Stimulated activated memory B cell treated with anti-CD40 and anti-IgM and Interleukin-4, amounts not matched to agents 10 μg/mL and 1 μg/mL and 100 μg/mL, for 72 hours (primary cell): ENCODE data around the gene POU2F1.

Experiments
- ATAC-seq: fragments of 150-1000 bp; cut with Tn5 transposase; 2 replicates; pipeline ENCODE4 v1.10.0; 2021
- H3K27ac Mint-ChIP-seq: one replicate; pipeline ENCODE4 v1.8.0; 2022; ENCODE audit warnings: mild to moderate bottlenecking, mixed read lengths
- H3K27me3 Mint-ChIP-seq: one replicate; pipeline ENCODE4 v1.8.0; 2022; ENCODE audit warnings: mixed read lengths
- H3K36me3 Mint-ChIP-seq: one replicate; pipeline ENCODE4 v1.8.0; 2022; ENCODE audit warnings: mixed read lengths
- H3K4me1 Mint-ChIP-seq: one replicate; pipeline ENCODE4 v1.8.0; 2022; ENCODE audit warnings: mixed read lengths
- H3K4me3 Mint-ChIP-seq: one replicate; pipeline ENCODE4 v1.8.0; 2022; ENCODE audit warnings: mild to moderate bottlenecking, moderate library complexity, mixed read lengths
- H3K9me3 Mint-ChIP-seq: one replicate; pipeline ENCODE4 v1.8.0; 2022; ENCODE audit warnings: mixed read lengths

Gene POU2F1

GRCh38 chr1:167268347-167268787 is 47.7 kb downstream of the POU2F1 start:
- Mint-ChIP-seq H3K4me1 (peaks cover 33% of the 10 kb centered on the region), H3K4me3 (no peak overlapping the region), H3K27ac (no peak overlapping the region), H3K27me3 (no peaks in the 10 kb centered on the region), H3K36me3 (peaks cover 6% of the 10 kb centered on the region), H3K9me3 (peaks cover 3% of the 10 kb centered on the region)
- no peak for ATAC-seq

- Mint-ChIP-seq H3K4me1 (peaks cover 38% of the 10 kb centered on the region), H3K27me3 (no peaks in the 10 kb centered on the region), H3K9me3 (peaks cover 3% of the 10 kb centered on the region), H3K4me3 (no peak overlapping the region), H3K27ac (no peak overlapping the region), H3K36me3 (peaks cover 6% of the 10 kb centered on the region)
- no peak for ATAC-seq
Observed at GRCh38 chr1:167270349-167271092, 49.8 kb downstream of the POU2F1 start.

DNA sequence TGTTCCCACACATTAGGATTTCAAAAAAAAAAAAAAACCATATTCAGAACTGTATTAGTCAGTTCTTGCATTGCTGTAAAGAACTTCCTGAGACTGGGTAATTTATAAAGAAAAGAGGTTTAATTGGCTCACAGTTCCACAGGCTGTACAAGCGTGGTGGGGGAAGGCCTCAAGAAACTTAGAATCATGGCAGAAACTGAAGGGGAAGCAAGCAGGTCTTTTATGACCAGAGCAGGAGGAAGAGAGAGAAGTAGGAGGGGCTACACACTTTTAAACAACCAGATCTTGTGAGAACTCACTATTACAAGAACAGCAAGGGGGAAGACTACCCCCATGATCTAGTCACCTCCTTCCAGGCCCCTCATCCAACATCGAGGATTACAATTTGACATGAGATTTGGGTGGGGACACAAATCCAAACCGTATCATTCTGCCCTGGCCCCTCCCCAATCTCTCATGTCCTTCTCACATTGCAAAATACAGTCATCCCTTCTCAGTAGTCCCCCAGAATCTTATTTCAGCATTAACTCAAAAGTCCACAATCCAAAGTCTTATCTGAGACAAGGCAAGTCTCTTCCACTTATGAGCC is 51.8 kb downstream of the POU2F1 start:
- Mint-ChIP-seq H3K27me3 (no peaks in the 10 kb centered on the region), H3K27ac (no peak overlapping the region), H3K4me3 (no peak overlapping the region), H3K4me1 (peaks cover 50% of the 10 kb centered on the region), H3K36me3 (peaks cover 6% of the 10 kb centered on the region), H3K9me3 (peaks cover 3% of the 10 kb centered on the region)
- ATAC-seq: no peak

DNA sequence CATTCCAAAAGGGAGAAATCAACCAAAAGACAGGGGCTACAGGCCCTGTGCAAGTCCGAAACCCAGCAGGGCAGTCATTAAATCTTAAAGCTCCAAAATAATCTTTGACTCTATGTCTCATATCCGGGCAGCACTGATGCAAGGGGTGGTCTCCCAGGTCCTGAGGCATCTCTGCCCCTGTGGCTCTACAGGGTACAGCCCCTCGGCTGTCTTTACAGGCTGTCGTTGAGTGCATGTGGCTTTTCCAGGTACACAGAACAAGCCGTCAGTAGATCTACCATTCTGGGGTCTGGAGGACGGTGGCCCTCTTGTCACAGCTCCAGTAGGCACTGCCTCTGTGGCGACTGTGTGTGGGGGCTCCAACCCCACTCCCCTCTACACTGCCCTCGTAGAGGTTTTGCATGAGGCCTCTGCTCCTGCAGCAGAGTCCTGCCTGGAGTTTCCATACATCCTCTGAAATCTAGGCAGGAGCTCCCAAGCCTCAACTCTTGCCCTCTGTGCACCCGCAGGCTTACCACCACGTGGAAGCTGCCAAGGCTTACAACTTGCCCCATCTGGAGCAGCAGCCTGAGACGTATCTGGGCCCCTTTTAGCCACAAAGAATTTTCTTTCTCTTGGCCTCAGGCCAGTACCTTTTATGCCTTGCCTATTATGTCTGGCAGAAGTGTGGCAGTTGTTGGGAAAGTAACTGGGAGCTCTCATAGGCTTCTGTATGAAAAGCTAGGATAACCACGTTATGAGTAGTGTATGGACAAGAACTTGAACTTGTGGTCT is 52.5 kb downstream of the POU2F1 start:
- no peak overlapping the region for H3K4me3 Mint-ChIP-seq
- no peaks in the 10 kb centered on the region for H3K27me3 Mint-ChIP-seq
- H3K36me3 Mint-ChIP-seq: peaks cover 6% of the 10 kb centered on the region
- no peak for ATAC-seq
- H3K9me3 Mint-ChIP-seq: peaks cover 3% of the 10 kb centered on the region
- no peak overlapping the region for H3K27ac Mint-ChIP-seq
- peaks cover 56% of the 10 kb centered on the region for H3K4me1 Mint-ChIP-seq

DNA sequence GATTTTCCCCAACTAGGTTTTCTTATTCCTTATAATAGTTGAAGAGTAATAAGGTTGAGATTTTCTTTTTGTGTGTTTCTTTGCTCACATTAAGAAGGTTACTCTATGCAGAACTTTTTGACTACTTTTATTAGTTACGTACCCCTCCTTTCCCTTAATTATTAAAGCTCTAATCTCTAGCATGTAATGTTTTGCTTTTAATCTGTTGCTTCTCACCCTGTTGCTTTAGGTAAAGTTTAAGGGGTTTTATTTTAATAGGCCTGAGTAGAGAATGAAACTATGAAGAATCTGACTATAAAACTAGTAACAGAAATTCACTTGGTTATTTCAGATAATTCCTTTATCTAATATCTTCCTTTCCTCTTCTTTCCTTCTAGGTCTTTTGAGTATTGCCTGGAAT is 53.4 kb downstream of the POU2F1 start:
- no peak for ATAC-seq
- H3K4me1 Mint-ChIP-seq: peaks cover 50% of the 10 kb centered on the region
- no peaks in the 10 kb centered on the region for H3K27me3 Mint-ChIP-seq
- peaks cover 6% of the 10 kb centered on the region for H3K36me3 Mint-ChIP-seq
- H3K27ac Mint-ChIP-seq: no peak overlapping the region
- peaks cover 3% of the 10 kb centered on the region for H3K9me3 Mint-ChIP-seq
- no peak overlapping the region for H3K4me3 Mint-ChIP-seq

DNA sequence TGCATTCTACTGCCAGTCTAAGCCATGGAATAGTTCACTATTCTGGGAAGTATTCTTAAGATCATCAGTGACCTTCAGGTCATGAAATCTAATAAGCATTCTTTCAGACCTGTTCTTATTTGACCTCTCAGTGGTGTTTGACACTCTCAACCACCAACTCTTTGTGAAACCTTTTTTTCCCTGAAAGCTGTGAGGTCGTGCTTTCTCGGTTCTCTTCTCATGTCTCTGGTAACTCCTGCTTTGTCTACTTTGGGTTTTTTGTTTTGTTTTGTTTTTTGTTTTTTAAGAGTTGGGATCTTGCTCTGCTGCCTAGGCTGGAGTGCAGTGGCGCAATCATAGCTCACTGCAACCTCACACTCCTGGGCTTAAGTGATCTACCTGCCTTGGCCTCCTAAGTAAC is 56.3 kb downstream of the POU2F1 start:
- Mint-ChIP-seq H3K27me3 (no peaks in the 10 kb centered on the region), H3K9me3 (peaks cover 3% of the 10 kb centered on the region), H3K36me3 (no peaks in the 10 kb centered on the region), H3K27ac (peak overlapping the region; percentile 36), H3K4me1 (peaks cover 44% of the 10 kb centered on the region), H3K4me3 (peak overlapping the region; percentile 3)
- ATAC-seq: peak; percentile 69

GRCh38 chr1:167278497-167278896 is 57.8 kb downstream of the POU2F1 start:
- Mint-ChIP-seq H3K27ac (no peak overlapping the region), H3K27me3 (no peaks in the 10 kb centered on the region), H3K9me3 (peaks cover 3% of the 10 kb centered on the region), H3K4me1 (peaks cover 44% of the 10 kb centered on the region), H3K36me3 (peaks cover 6% of the 10 kb centered on the region), H3K4me3 (no peak overlapping the region)
- no peak for ATAC-seq

DNA sequence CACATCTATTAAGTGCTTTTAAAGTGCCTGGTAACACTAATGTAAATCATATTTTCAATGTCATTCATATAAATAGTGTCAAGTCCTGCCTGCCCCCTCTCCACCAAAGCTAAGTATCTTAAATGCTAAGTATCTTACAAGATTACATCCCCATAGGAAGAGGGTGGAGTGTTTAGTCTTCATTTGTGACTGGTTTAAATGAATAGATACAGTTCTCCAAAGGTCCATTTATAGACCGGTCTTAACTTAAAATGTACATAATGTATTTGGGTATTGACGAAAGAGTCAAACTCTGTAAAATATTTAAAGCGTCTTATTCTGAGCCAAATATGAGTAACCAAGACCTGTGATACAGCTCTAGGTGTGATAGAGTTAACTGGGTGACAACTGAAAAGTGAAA is 60.2 kb downstream of the POU2F1 start:
- H3K27ac Mint-ChIP-seq: no peak overlapping the region
- peaks cover 45% of the 10 kb centered on the region for H3K4me1 Mint-ChIP-seq
- ATAC-seq: no peak
- no peak overlapping the region for H3K4me3 Mint-ChIP-seq
- H3K9me3 Mint-ChIP-seq: peaks cover 3% of the 10 kb centered on the region
- no peaks in the 10 kb centered on the region for H3K27me3 Mint-ChIP-seq
- H3K36me3 Mint-ChIP-seq: peaks cover 6% of the 10 kb centered on the region

DNA sequence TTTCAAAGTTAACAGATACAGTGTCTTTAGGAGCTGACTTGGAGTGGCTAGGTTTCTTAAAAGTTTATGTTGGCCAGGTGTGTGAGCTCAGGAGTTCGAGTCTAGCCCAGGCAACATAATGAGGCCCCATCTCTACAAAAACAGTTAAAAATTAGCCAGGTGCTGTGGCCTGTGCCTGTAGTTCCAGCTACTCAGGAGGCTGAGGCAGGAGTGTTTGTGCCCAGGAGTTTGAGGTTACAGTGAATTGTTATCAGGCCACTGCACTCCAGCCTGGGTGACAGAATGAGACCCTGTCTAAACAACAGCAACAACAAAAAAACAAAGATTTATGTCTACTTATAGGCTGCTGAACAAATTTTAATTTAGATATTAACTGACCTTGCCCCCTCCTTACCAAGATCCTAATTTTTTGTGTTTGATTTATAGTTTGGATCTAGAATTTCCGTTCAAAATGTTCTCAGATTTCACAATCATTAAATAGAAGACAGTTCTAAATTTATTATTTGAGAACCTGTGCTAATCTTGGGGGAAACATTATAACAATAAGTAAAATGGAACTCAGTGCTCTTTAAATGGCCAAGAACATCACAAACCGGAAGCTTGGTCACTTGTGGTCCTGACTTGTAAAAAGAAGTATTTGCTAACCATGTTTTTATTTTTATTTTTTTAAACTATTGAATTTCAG is 67.8 kb downstream of the POU2F1 start:
- Mint-ChIP-seq H3K27me3 (no peaks in the 10 kb centered on the region), H3K4me1 (peaks cover 60% of the 10 kb centered on the region), H3K9me3 (no peaks in the 10 kb centered on the region), H3K4me3 (no peak overlapping the region), H3K27ac (no peak overlapping the region), H3K36me3 (peaks cover 10% of the 10 kb centered on the region)
- ATAC-seq: no peak

- ATAC-seq: no peak
- no peak overlapping the region for H3K4me3 Mint-ChIP-seq
- peaks cover 62% of the 10 kb centered on the region for H3K4me1 Mint-ChIP-seq
- no peak overlapping the region for H3K27ac Mint-ChIP-seq
- H3K27me3 Mint-ChIP-seq: no peaks in the 10 kb centered on the region
- H3K9me3 Mint-ChIP-seq: no peaks in the 10 kb centered on the region
- peaks cover 10% of the 10 kb centered on the region for H3K36me3 Mint-ChIP-seq
Observed at GRCh38 chr1:167289075-167289442, 68.4 kb downstream of the POU2F1 start.

DNA sequence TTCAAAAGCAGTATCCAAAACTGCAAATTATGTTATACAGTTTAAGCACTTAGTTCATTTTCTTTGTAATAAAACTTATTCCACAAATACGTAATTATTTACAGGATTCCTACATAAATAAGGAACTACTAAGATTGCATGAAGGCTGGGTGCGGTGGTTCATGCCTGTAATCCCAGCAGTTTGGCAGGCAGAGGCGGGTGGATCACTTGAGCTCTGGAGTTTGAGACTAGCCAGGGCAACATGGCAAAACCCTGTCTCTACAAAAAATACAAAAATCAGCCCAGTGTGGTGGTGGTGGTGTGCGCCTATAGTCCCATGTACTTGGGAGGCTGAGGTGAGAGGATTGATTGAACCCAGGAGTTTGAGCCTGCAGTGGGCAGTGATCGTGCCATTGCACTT is 69.3 kb downstream of the POU2F1 start:
- no peak for ATAC-seq
- H3K27ac Mint-ChIP-seq: no peak overlapping the region
- H3K9me3 Mint-ChIP-seq: peaks cover 4% of the 10 kb centered on the region
- H3K4me1 Mint-ChIP-seq: peaks cover 71% of the 10 kb centered on the region
- peaks cover 10% of the 10 kb centered on the region for H3K36me3 Mint-ChIP-seq
- H3K27me3 Mint-ChIP-seq: no peaks in the 10 kb centered on the region
- H3K4me3 Mint-ChIP-seq: no peak overlapping the region

- no peak for ATAC-seq
- peaks cover 69% of the 10 kb centered on the region for H3K4me1 Mint-ChIP-seq
- peaks cover 4% of the 10 kb centered on the region for H3K9me3 Mint-ChIP-seq
- no peaks in the 10 kb centered on the region for H3K27me3 Mint-ChIP-seq
- H3K4me3 Mint-ChIP-seq: no peak overlapping the region
- H3K36me3 Mint-ChIP-seq: peaks cover 10% of the 10 kb centered on the region
- no peak overlapping the region for H3K27ac Mint-ChIP-seq
Observed at GRCh38 chr1:167291539-167292185, 71.0 kb downstream of the POU2F1 start.

- H3K27me3 Mint-ChIP-seq: no peaks in the 10 kb centered on the region
- ATAC-seq: no peak
- no peak overlapping the region for H3K27ac Mint-ChIP-seq
- peaks cover 4% of the 10 kb centered on the region for H3K9me3 Mint-ChIP-seq
- peaks cover 66% of the 10 kb centered on the region for H3K4me1 Mint-ChIP-seq
- peaks cover 10% of the 10 kb centered on the region for H3K36me3 Mint-ChIP-seq
- H3K4me3 Mint-ChIP-seq: no peak overlapping the region
Observed at GRCh38 chr1:167292216-167292615, 71.5 kb downstream of the POU2F1 start.

- Mint-ChIP-seq H3K4me1 (peaks cover 58% of the 10 kb centered on the region), H3K36me3 (peaks cover 10% of the 10 kb centered on the region), H3K27ac (no peak overlapping the region)
Observed at GRCh38 chr1:167293057-167293456, 72.4 kb downstream of the POU2F1 start.

GRCh38 chr1:167294528-167294927 is 73.8 kb downstream of the POU2F1 start:
- H3K27ac Mint-ChIP-seq: no peak overlapping the region
- H3K9me3 Mint-ChIP-seq: peaks cover 4% of the 10 kb centered on the region
- H3K4me3 Mint-ChIP-seq: no peak overlapping the region
- H3K36me3 Mint-ChIP-seq: peaks cover 10% of the 10 kb centered on the region
- ATAC-seq: no peak
- no peaks in the 10 kb centered on the region for H3K27me3 Mint-ChIP-seq
- peaks cover 45% of the 10 kb centered on the region for H3K4me1 Mint-ChIP-seq

More at GRCh38 chr1:167293057-167293456, 72.4 kb downstream of the POU2F1 start:
- H3K27me3 Mint-ChIP-seq: no peaks in the 10 kb centered on the region
- H3K4me3 Mint-ChIP-seq: no peak overlapping the region
- ATAC-seq: no peak
- peaks cover 4% of the 10 kb centered on the region for H3K9me3 Mint-ChIP-seq
